Fibroblast of lung (primary cell): Measurements from ENCODE around the gene NLE1. TPM values are rescaled to one million over a fixed set of nuclear protein-coding genes. Genes with fewer than 3 reads are reported as not detected.

Experiments
- DNase-seq, 2 donors: peaks; one replicate each; pipeline versions ENCODE4 v3.0.0 to v3.0.0-alpha.2; 2010; ENCODE audit warnings: low read depth in 2 of 2
- H2AFZ ChIP-seq: 2 replicates; pipeline ENCODE4 v1.5.1; 2012; ENCODE audit warnings: low read length, control low read depth, inconsistent platforms
- H3K27ac ChIP-seq: 2 replicates; pipeline ENCODE4 v1.5.1; 2011; ENCODE audit warnings: low read length, control low read depth; ENCODE audit not compliant: insufficient read depth
- H3K27me3 ChIP-seq: 2 replicates; pipeline ENCODE4 v1.5.1; 2011; ENCODE audit warnings: mild to moderate bottlenecking, low read length; ENCODE audit not compliant: control insufficient read depth, insufficient read depth
- H3K36me3 ChIP-seq: 2 replicates; pipeline ENCODE4 v1.5.1; 2011; ENCODE audit warnings: low read length; ENCODE audit not compliant: control insufficient read depth, insufficient read depth
- H3K4me1 ChIP-seq: 2 replicates; pipeline ENCODE4 v1.5.1; 2011; ENCODE audit warnings: low read length; ENCODE audit not compliant: control insufficient read depth, insufficient read depth; ENCODE audit errors: extremely low read depth
- H3K4me2 ChIP-seq: 2 replicates; pipeline ENCODE4 v1.5.1; 2011; ENCODE audit warnings: low read length, control low read depth; ENCODE audit not compliant: insufficient read depth; ENCODE audit errors: extremely low read depth
- H3K4me3 ChIP-seq, 4 experiments: fragments of 200-600 bp in 1 of 4; sonication (generic) in 1 of 4; replicated peaks in 1 of 4; 2 replicates each; pipeline ENCODE4 v1.5.1; 2011 to 2016; ENCODE audit warnings: low read length in 4 of 4, low read depth in 3 of 4, mild to moderate bottlenecking in 3 of 4, control low read depth in 2 of 4, inconsistent platforms in 1 of 4, mixed read lengths in 1 of 4; ENCODE audit not compliant: insufficient read depth in 1 of 4; ENCODE audit errors: control extremely low read depth in 1 of 4
- H3K79me2 ChIP-seq: 2 replicates; pipeline ENCODE4 v1.5.1; 2012; ENCODE audit warnings: mild to moderate bottlenecking, low read length, inconsistent platforms; ENCODE audit not compliant: control insufficient read depth, insufficient read depth
- H3K9ac ChIP-seq: 2 replicates; pipeline ENCODE4 v1.5.1; 2011; ENCODE audit warnings: mild to moderate bottlenecking, low read length, control low read depth; ENCODE audit not compliant: insufficient read depth
- H3K9me3 ChIP-seq: 2 replicates; pipeline ENCODE4 v1.5.1; 2012; ENCODE audit warnings: low read depth, low read length; ENCODE audit not compliant: control insufficient read depth, insufficient read depth
- H4K20me1 ChIP-seq: 2 replicates; pipeline ENCODE4 v1.5.1; 2011; ENCODE audit warnings: low read length; ENCODE audit not compliant: control insufficient read depth, insufficient read depth; ENCODE audit errors: extremely low read depth
- CTCF ChIP-seq, 2 donors: IDR thresholded peaks in 1 of 2; conservative IDR thresholded peaks in 1 of 2; 1 replicate in 1 of 2; 2 replicates in 1 of 2; pipeline ENCODE4 v1.5.1; 2011 to 2012; ENCODE audit warnings: low read length in 2 of 2, control low read depth in 1 of 2, inconsistent platforms in 1 of 2, low read depth in 1 of 2, mild to moderate bottlenecking in 1 of 2
- EZH2 ChIP-seq: IDR thresholded peaks from 2 replicates; pipeline ENCODE4 v1.5.1; 2012; ENCODE audit warnings: low read length, control low read depth, mild to moderate bottlenecking; ENCODE audit errors: missing control alignments
- polyA plus RNA-seq, 2 donors: library from polyadenylated mRNA; depleted of rRNA in 1 of 2; stranded (reverse) in 1 of 2; unstranded in 1 of 2; fragments of >200 nt; gene quantifications; 2 replicates each; pipeline ENCODE4 v1.2.1, GENCODE V29; 2011 to 2012; ENCODE audit warnings: missing spikeins in 1 of 2
- total RNA-seq: library from RNA; depleted of rRNA; stranded (reverse); fragments of >200 nt; gene quantifications from 2 replicates; pipeline ENCODE4 v1.2.1, GENCODE V29; 2014

The NLE1 gene
- total and polyA plus RNA-seq, 2 donors (not counting 1 experiment from before 2014, with no cell fraction given), result 9.4 to 20.5 TPM

GRCh38 chr17:35171834-35172233 is 29.7 kb upstream of the NLE1 start:
- no peaks in the 10 kb centered on the region for H3K79me2 ChIP-seq
- no peak overlapping the region for H3K4me2 ChIP-seq
- H3K27me3 ChIP-seq, result peaks cover 2% of the 10 kb centered on the region
- H3K9ac ChIP-seq, result no peak overlapping the region
- no peaks in the 10 kb centered on the region for H3K36me3 ChIP-seq
- H4K20me1 ChIP-seq, result no peaks in the 10 kb centered on the region
- TF ChIP-seq EZH2 (no peak), CTCF (conservative IDR thresholded peaks at IDR 0.05 in 1 of 2, IDR thresholded peaks at IDR 0.05 in 1 of 2; ENCODE audit: low read depth in 1 of 2, low read length in 2 of 2) (no peak)
- H3K4me1 ChIP-seq, result no peaks in the 10 kb centered on the region
- H3K27ac ChIP-seq, result no peak overlapping the region
- no peak overlapping the region for H3K4me3 ChIP-seq
- H3K9me3 ChIP-seq, result no peaks in the 10 kb centered on the region
- DNase-seq, result peak in 1 of 2 donors; percentile 33
- no peak overlapping the region for H2AFZ ChIP-seq

GRCh38 chr17:35170968-35171771 is 29.1 kb upstream of the NLE1 start:
- Histone ChIP-seq H3K79me2 (no peaks in the 10 kb centered on the region), H2AFZ (peak overlapping the region; percentile 67), H3K9me3 (no peaks in the 10 kb centered on the region), H3K36me3 (no peaks in the 10 kb centered on the region), H3K4me1 (no peaks in the 10 kb centered on the region), H3K4me2 (no peak overlapping the region), H3K27me3 (peaks cover 2% of the 10 kb centered on the region), H3K9ac (no peak overlapping the region), H4K20me1 (no peaks in the 10 kb centered on the region), H3K4me3 (no peak overlapping the region), H3K27ac (no peak overlapping the region)
- DNase-seq, result peak in 1 of 2 donors; percentile 56
- peak; percentile 14 to 23 for TF ChIP-seq CTCF (conservative IDR thresholded peaks at IDR 0.05 in 1 of 2, IDR thresholded peaks at IDR 0.05 in 1 of 2; ENCODE audit: low read depth in 1 of 2, low read length in 2 of 2)
- no peak for TF ChIP-seq EZH2

GRCh38 chr17:35169835-35170363 is 27.8 kb upstream of the NLE1 start:
- Histone ChIP-seq H3K4me2 (no peak overlapping the region), H3K27ac (no peak overlapping the region), H3K9me3 (no peaks in the 10 kb centered on the region), H3K27me3 (no peaks in the 10 kb centered on the region), H3K36me3 (no peaks in the 10 kb centered on the region), H4K20me1 (no peaks in the 10 kb centered on the region), H3K79me2 (no peaks in the 10 kb centered on the region), H3K4me3 (no peak overlapping the region), H3K4me1 (no peaks in the 10 kb centered on the region), H2AFZ (no peak overlapping the region), H3K9ac (no peak overlapping the region)
- DNase-seq, result no peak
- TF ChIP-seq CTCF (conservative IDR thresholded peaks at IDR 0.05 in 1 of 2, IDR thresholded peaks at IDR 0.05 in 1 of 2; ENCODE audit: low read depth in 1 of 2, low read length in 2 of 2), result no peak
- no peak for TF ChIP-seq EZH2
